Esophagus squamous epithelium (tissue), 5 donors: ENCODE results near the gene PLOD2. TPM values are rescaled to one million over a fixed set of nuclear protein-coding genes. Genes with fewer than 3 reads are reported as not detected.
A peak's percentile ranks its signal among the peaks of the same experiment; 100 is the strongest.

Experiments
- DNase-seq: peaks from one replicate; lab custom pipeline; 2025; lab: John Stamatoyannopoulos, UW
- H3K27ac ChIP-seq, 4 donors: fragments of 200-600 bp; sonication (generic); one replicate each; pipeline ENCODE4 v1.5.1; 2016 to 2019; ENCODE audit warnings: mild to moderate bottlenecking in 1 of 4
- H3K27me3 ChIP-seq, 4 donors: fragments of 200-600 bp; sonication (generic); 1 replicate in 3 of 4; 2 replicates in 1 of 4; pipeline versions ENCODE4 v1.5.1 to v1.6.0; 2017 to 2021; ENCODE audit warnings: antibody characterized with exemption in 1 of 4
- H3K36me3 ChIP-seq, 3 donors: fragments of 200-600 bp; sonication (generic); one replicate each; pipeline ENCODE4 v1.5.1; 2016 to 2019
- H3K4me1 ChIP-seq, 3 donors: fragments of 200-600 bp; sonication (generic); one replicate each; pipeline ENCODE4 v1.5.1; 2017 to 2019
- H3K4me3 ChIP-seq, 4 donors: fragments of 200-600 bp; sonication (generic); 1 replicate in 3 of 4; 2 replicates in 1 of 4; pipeline ENCODE4 v1.5.1; 2016 to 2019; ENCODE audit warnings: mild to moderate bottlenecking in 2 of 4, moderate library complexity in 1 of 4
- H3K9me3 ChIP-seq, 3 donors: fragments of 200-600 bp; sonication (generic); one replicate each; pipeline ENCODE4 v1.5.1; 2016 to 2019
- POLR2A ChIP-seq, 4 donors: fragments of 450-650 bp; IDR thresholded peaks; one replicate each; pipeline ENCODE4 v1.6.1; 2017; ENCODE audit warnings: antibody characterized with exemption in 4 of 4, mild to moderate bottlenecking in 4 of 4, moderate library complexity in 3 of 4
- WGBS, 2 donors: methylation state at CpG; one replicate each; pipeline ENCODE4 v1.1.5; 2018; 5-methylcytosine and 5-hydroxymethylcytosine counted together
- intact Hi-C: fragments of 100-400 bp; cut with DNase I; formaldehyde crosslinking; loops from one replicate; pipeline ENCODE4 v1.15.0; 2022
- total RNA-seq, 4 donors: library from RNA; depleted of rRNA; stranded (reverse); fragments of >200 nt; gene quantifications; one replicate each; pipeline ENCODE4 v1.1.0, GENCODE V29; 2016
- TF ChIP-seq, protein P1 (sequence below), 6 experiments: fragments of 450-650 bp in 4 of 6; fragments of 200-600 bp in 2 of 6; sonication (generic) in 2 of 6; IDR thresholded peaks; one replicate each; pipeline ENCODE4 v1.5.1; 2016 to 2019; ENCODE audit warnings: antibody characterized with exemption in 6 of 6, mild to moderate bottlenecking in 4 of 6, moderate library complexity in 4 of 6
- donor health status: DM: yes; HTN: yes; CAD: no.

PLOD2 gene
- total RNA-seq, 4 donors from 2014 or later = 13.3 to 29.1 (median 23.2) TPM

DNA sequence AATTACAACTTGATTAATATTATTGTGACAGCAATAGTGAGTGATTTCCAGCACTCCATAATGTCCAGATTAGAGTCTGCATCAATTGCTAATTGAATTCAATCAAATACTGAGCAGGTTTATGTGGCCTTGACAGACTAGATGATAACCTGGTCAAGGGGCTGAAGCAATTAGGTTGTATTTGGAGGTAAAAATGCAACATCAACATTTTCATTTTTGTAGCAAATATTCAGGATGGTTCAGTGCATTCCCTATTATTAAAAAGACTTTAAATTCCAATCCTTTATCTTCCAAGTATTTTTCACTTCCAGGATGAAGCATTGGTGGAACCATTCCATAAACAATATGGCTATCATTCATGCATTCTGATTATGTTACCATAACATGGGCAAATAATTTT is 120.4 kb downstream of the PLOD2 start:
- Histone ChIP-seq H3K9me3 (no peaks in the 10 kb centered on the region), H3K4me1 (no peaks in the 10 kb centered on the region), H3K4me3 (no peak overlapping the region), H3K36me3 (no peaks in the 10 kb centered on the region), H3K27me3 (no peaks in the 10 kb centered on the region), H3K27ac (no peak overlapping the region)
- intact Hi-C loops = no loop called here
- no peak for DNase-seq
- TF ChIP-seq POLR2A (IDR thresholded peaks at IDR 0.05) = no peak
- TF ChIP-seq, protein P1, sequence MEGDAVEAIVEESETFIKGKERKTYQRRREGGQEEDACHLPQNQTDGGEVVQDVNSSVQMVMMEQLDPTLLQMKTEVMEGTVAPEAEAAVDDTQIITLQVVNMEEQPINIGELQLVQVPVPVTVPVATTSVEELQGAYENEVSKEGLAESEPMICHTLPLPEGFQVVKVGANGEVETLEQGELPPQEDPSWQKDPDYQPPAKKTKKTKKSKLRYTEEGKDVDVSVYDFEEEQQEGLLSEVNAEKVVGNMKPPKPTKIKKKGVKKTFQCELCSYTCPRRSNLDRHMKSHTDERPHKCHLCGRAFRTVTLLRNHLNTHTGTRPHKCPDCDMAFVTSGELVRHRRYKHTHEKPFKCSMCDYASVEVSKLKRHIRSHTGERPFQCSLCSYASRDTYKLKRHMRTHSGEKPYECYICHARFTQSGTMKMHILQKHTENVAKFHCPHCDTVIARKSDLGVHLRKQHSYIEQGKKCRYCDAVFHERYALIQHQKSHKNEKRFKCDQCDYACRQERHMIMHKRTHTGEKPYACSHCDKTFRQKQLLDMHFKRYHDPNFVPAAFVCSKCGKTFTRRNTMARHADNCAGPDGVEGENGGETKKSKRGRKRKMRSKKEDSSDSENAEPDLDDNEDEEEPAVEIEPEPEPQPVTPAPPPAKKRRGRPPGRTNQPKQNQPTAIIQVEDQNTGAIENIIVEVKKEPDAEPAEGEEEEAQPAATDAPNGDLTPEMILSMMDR (IDR thresholded peaks at IDR 0.05) = no peak

DNA sequence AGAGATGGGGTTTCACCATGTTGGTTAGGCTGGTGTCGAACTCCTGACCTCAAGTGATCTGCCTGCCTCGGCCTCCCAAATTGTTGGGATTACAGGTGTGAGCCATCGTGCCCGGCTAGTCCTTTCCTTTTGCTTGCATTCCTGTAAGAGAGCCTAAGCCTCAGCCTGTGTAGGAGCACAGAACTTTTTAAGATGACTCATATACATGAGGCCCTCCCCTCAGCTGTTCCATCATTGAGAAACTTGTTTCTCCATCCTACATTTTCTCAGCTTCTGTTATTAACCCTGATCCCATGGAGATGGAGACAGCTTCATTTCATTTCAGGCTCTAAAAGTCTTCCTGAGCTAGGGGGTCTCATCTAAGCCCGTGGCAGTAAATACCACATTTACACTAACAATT is 123.3 kb downstream of the PLOD2 start:
- TF ChIP-seq POLR2A (IDR thresholded peaks at IDR 0.05) = no peak
- TF ChIP-seq, protein P1 (IDR thresholded peaks at IDR 0.05) = no peak
- no peak for DNase-seq
- no peaks in the 10 kb centered on the region for H3K27me3 ChIP-seq
- no peaks in the 10 kb centered on the region for H3K4me1 ChIP-seq
- intact Hi-C loops = loop anchor here (10.0 kb wide), 1 partner anchor 263 kb away; no protein-coding TSS in a partner anchor
- H3K36me3 ChIP-seq = no peaks in the 10 kb centered on the region
- no peak overlapping the region for H3K27ac ChIP-seq
- H3K4me3 ChIP-seq = no peak overlapping the region
- 79 to 86% methylated on average over 5 of the region's 5 CpGs for WGBS, 2 donors
- no peaks in the 10 kb centered on the region for H3K9me3 ChIP-seq

GRCh38 chr3:146036281-146036680 is 124.7 kb downstream of the PLOD2 start:
- H3K4me3 ChIP-seq = no peak overlapping the region
- H3K27ac ChIP-seq = no peak overlapping the region
- intact Hi-C loops = loop anchor here (10.0 kb wide), 1 partner anchor 261 kb away; no protein-coding TSS in a partner anchor
- 67 to 83% methylated on average over 1 of the region's 1 CpG for WGBS, 2 donors
- no peaks in the 10 kb centered on the region for H3K27me3 ChIP-seq
- no peaks in the 10 kb centered on the region for H3K36me3 ChIP-seq
- no peaks in the 10 kb centered on the region for H3K4me1 ChIP-seq
- TF ChIP-seq, protein P1 (IDR thresholded peaks at IDR 0.05) = no peak
- no peak for TF ChIP-seq POLR2A (IDR thresholded peaks at IDR 0.05)
- H3K9me3 ChIP-seq = no peaks in the 10 kb centered on the region
- DNase-seq = no peak

GRCh38 chr3:146035366-146035765 is 125.6 kb downstream of the PLOD2 start:
- intact Hi-C loops = loop anchor here (10.0 kb wide), 1 partner anchor 261 kb away; no protein-coding TSS in a partner anchor
- Histone ChIP-seq H3K27ac (no peak overlapping the region), H3K36me3 (no peaks in the 10 kb centered on the region), H3K27me3 (no peaks in the 10 kb centered on the region), H3K9me3 (no peaks in the 10 kb centered on the region), H3K4me1 (no peaks in the 10 kb centered on the region), H3K4me3 (no peak overlapping the region)
- WGBS, 2 donors = 88% methylated on average over 5 of the region's 5 CpGs
- DNase-seq = no peak
- TF ChIP-seq, protein P1 (IDR thresholded peaks at IDR 0.05) = no peak
- no peak for TF ChIP-seq POLR2A (IDR thresholded peaks at IDR 0.05)

DNA sequence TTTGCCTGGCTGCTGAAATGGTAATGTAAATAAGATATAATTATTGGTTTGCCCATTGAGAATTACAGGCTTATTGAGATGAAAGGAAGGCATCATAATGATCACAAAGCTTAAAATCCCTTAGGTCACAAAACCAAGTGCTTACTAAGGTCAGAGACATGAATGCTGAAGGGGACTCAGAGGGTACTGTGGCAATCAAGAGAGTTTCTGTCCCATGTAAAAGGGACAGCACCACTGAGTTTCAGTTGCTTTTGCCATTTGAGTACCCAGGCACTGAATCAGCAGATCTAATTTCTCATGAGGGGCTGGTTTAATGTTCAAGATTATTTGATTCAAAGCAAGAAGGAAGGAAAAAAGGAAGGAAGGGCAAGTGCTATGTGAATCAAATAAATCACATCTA is 127.0 kb downstream of the PLOD2 start:
- no peak for DNase-seq
- Histone ChIP-seq H3K4me1 (no peaks in the 10 kb centered on the region), H3K27me3 (no peaks in the 10 kb centered on the region), H3K36me3 (no peaks in the 10 kb centered on the region), H3K4me3 (no peak overlapping the region), H3K9me3 (peaks cover 0 to 9% (median 0%) of the 10 kb centered on the region in 3 donors), H3K27ac (peak overlapping the region in 1 of 4 donors; percentile 1)
- intact Hi-C loops = loop anchor here (10.0 kb wide), 1 partner anchor 259 kb away; no protein-coding TSS in a partner anchor
- TF ChIP-seq, protein P1 (IDR thresholded peaks at IDR 0.05) = no peak
- TF ChIP-seq POLR2A (IDR thresholded peaks at IDR 0.05) = no peak
